ENCODE data around the gene RHOXF2B. TPM values are rescaled to one million over a fixed set of nuclear protein-coding genes. Genes with fewer than 3 reads are reported as not detected.
"Not testable (repeated sequence)": the region's sequence is repeated elsewhere in the genome, so short reads cannot be mapped to it uniquely, and the experiment has no call there.

Gene RHOXF2B
- total and polyA plus RNA-seq, 12 donors = not detected

- ATAC-seq; intact Hi-C loops (cut with DNase I); DNase-seq; H3K4me3 ChIP-seq; H3K9me3 ChIP-seq; H3K4me1 ChIP-seq; H3K27ac ChIP-seq; H3K36me3 ChIP-seq; H3K27me3 ChIP-seq: not testable (repeated sequence)
- no CpG with 5 or more reads among the region's 2 CpGs for WGBS, 2 donors
Measured at GRCh38 chrX:120042247-120042646, 35.2 kb downstream of the RHOXF2B start.

DNA sequence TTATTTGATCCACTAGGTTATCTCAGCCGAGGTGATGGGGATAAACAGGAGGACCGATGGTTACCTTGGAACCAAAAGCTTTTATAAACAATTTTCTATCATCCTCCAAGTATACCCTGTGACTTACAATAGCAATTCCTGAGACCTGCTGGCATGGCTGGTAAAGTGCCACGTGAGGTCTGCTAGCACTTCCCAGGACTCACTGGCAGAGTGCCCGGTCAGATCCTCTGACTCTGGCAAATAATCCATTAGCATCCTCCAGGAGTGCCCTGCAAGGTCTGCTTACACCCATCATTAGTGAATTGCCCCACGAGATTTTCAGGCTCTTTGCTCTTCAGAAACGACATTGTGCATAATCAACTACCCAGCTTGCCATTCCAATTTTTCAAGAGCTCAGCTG lies 37.3 kb downstream of the RHOXF2B start:
- H3K36me3 ChIP-seq; H3K4me3 ChIP-seq; H3K27ac ChIP-seq; H3K9me3 ChIP-seq; H3K4me1 ChIP-seq; intact Hi-C loops (cut with DNase I); H3K27me3 ChIP-seq; DNase-seq: not testable (repeated sequence)
- ATAC-seq = peak in 2 of 8 donors; percentile 43 to 56
- WGBS, 2 donors = no CpG with 5 or more reads among the region's 6 CpGs

DNA sequence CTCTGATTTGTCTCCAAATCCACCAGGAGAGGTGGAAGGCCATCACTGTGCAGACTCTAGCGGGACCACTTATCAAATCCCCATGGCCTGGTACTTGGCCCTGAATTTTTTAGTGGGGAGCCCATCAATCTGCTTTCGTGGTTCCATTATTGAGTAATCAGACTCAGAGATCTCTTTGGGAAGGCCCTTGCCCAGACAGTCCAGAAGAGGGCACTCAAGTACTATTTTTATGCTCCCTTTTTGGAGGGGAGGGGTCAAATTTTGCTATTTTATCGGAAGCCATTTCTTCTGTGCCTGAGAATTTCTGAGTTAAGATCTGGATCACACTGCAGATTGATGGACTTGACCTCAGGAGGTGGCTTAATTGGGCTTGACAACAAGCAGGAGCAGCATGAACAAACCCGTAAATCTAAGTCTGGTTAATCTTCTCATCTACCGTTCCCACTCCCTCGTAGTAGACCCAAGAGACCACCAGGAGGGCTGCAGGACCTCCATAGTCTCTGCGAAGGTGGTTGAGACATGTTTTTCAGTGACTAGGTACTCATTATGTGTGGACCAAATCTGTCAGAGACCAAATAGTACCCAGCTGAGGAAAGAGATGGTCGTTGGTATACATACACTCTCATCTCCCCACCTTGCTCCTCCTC lies 38.3 kb downstream of the RHOXF2B start:
- H3K27ac ChIP-seq; intact Hi-C loops (cut with DNase I); H3K9me3 ChIP-seq; H3K4me3 ChIP-seq; ATAC-seq; H3K27me3 ChIP-seq; H3K4me1 ChIP-seq; DNase-seq; H3K36me3 ChIP-seq: not testable (repeated sequence)
- WGBS, 2 donors = no CpG with 5 or more reads among the region's 8 CpGs

GRCh38 chrX:120036704-120037103 lies 40.8 kb downstream of the RHOXF2B start:
- Histone ChIP-seq H3K4me3 (no peak overlapping the region), H3K36me3 (no peaks in the 10 kb centered on the region), H3K27ac (no peak overlapping the region), H3K27me3 (peaks cover 0 to 12% (median 0%) of the 10 kb centered on the region in 7 donors), H3K4me1 (no peaks in the 10 kb centered on the region), H3K9me3 (no peaks in the 10 kb centered on the region)
- WGBS, 2 donors = 79 to 92% methylated on average over 1 of the region's 1 CpG
- TF ChIP-seq, protein P1, sequence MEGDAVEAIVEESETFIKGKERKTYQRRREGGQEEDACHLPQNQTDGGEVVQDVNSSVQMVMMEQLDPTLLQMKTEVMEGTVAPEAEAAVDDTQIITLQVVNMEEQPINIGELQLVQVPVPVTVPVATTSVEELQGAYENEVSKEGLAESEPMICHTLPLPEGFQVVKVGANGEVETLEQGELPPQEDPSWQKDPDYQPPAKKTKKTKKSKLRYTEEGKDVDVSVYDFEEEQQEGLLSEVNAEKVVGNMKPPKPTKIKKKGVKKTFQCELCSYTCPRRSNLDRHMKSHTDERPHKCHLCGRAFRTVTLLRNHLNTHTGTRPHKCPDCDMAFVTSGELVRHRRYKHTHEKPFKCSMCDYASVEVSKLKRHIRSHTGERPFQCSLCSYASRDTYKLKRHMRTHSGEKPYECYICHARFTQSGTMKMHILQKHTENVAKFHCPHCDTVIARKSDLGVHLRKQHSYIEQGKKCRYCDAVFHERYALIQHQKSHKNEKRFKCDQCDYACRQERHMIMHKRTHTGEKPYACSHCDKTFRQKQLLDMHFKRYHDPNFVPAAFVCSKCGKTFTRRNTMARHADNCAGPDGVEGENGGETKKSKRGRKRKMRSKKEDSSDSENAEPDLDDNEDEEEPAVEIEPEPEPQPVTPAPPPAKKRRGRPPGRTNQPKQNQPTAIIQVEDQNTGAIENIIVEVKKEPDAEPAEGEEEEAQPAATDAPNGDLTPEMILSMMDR (IDR thresholded peaks at IDR 0.05) = no peak
- intact Hi-C loops (cut with DNase I) = no loop called here
- no peak for DNase-seq
- ATAC-seq = no peak

GRCh38 chrX:120035522-120036309 lies 41.8 kb downstream of the RHOXF2B start:
- H3K4me1 ChIP-seq; ATAC-seq; H3K36me3 ChIP-seq; H3K9me3 ChIP-seq; H3K4me3 ChIP-seq; DNase-seq; H3K27ac ChIP-seq; intact Hi-C loops (cut with DNase I): not testable (repeated sequence)
- WGBS, 2 donors = 68 to 71% methylated on average over 9 of the region's 9 CpGs
- peaks cover 0 to 16% (median 0%) of the 10 kb centered on the region in 7 donors for H3K27me3 ChIP-seq

- Histone ChIP-seq H3K9me3 (peaks cover 0 to 5% (median 0%) of the 10 kb centered on the region in 11 donors), H3K27ac (no peak overlapping the region), H3K36me3 (no peaks in the 10 kb centered on the region), H3K27me3 (peaks cover 0 to 33% (median 0%) of the 10 kb centered on the region in 7 donors), H3K4me3 (no peak overlapping the region), H3K4me1 (no peaks in the 10 kb centered on the region)
- TF ChIP-seq, protein P1 (IDR thresholded peaks at IDR 0.05) = no peak
- intact Hi-C loops (cut with DNase I) = loop anchor here in 1 of 10 donors (10.0 kb wide), 1 partner anchor 105 kb away; no protein-coding TSS in a partner anchor
- 7 to 15% methylated on average over 3 of the region's 3 CpGs for WGBS, 2 donors
- ATAC-seq (no peak), DNase-seq (no peak)
Measured at GRCh38 chrX:120029354-120029753, 48.1 kb downstream of the RHOXF2B start.

Measured in heart right ventricle (tissue), 16 donors.